ENCODE results near the gene EIF4E1B. TPM values are rescaled to one million over a fixed set of nuclear protein-coding genes. Genes with fewer than 3 reads are reported as not detected.

Gene EIF4E1B
- polyA plus RNA-seq, 2 of the 4 experiments (the other 2 are of a cell fraction), result not detected

DNA sequence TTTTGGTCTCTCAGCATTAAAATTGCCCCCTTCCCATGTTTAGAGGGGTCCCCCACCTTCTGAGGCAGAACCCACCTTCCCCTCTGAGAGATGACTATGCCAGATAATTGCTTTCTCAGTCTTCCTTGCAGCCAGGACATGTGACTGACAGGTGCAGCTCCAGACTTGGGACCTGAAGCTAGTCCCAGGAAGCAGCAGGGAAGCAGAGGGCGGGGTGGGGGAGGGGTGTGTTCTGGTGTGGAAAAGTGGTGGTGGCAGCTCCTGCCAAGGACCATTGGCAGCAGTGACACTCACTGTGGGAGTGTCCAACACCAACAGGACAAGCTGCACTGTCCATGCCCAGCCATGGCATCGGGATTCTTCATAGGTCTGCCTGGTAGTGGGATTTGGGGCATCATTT is 2.3 kb downstream of the EIF4E1B start:
- no peak overlapping the region for H3K4me3 ChIP-seq
- H3K27ac ChIP-seq, result no peak overlapping the region
- no peak for FAIRE-seq
- no peaks in the 10 kb centered on the region for H3K9me3 ChIP-seq
- ChIA-PET POLR2A (interaction anchor here (4.0 kb wide), 1 partner anchor 15 kb away, joined by 24 read pairs; the partner anchor contains the start of gene TSPAN17), CTCF (interaction anchor here (1.4 to 4.1 kb wide), 3 partner anchors 14 to 59 kb away, joined by 5 to 15 read pairs (median 12); no protein-coding TSS in a partner anchor)
- 9% methylated on average over 2 of the region's 2 CpGs for WGBS (ENCODE audit: missing lambda C conversion rate)
- H3K4me1 ChIP-seq, result peaks cover 8% of the 10 kb centered on the region; the same call in 1 of the 3 replicates
- ATAC-seq, result no peak
- no peak for DNase-seq (ENCODE audit: low read depth in 1 of 2, low spot score in 1 of 2)
- no peak overlapping the region for H3K4me2 ChIP-seq
- no peak for TF ChIP-seq NR3C1 (IDR thresholded peaks at IDR 0.05)
- no peak for TF ChIP-seq RCOR1 (IDR thresholded peaks at IDR 0.05; ENCODE audit: low read depth, low read length)
- TF ChIP-seq POLR2AphosphoS2 (conservative IDR thresholded peaks at IDR 0.05; ENCODE audit: low read length), result no peak

DNA sequence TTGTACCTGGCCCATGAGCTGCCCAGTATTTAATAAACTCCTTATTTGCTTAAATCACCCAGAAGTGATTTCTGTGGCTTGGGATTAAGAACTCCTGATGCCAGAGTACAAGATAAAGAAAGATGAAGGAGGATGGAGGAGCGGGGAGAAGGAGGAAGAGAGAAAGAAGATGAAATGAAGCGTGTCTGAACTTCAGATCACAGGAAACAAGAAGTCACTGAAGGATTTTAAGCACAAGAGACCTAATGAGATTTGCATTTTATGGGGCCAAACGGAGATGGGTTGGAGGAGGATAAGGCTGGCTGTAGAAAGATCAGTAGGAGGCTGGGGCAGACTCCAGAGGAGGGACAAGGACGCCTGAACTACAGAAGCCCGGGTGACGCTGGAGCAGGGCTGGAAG is 3.1 kb downstream of the EIF4E1B start:
- Histone ChIP-seq H3K4me2 (no peak overlapping the region), H3K27ac (no peak overlapping the region), H3K4me3 (no peak overlapping the region), H3K4me1 (peaks cover 8% of the 10 kb centered on the region; the same call in 1 of the 3 replicates), H3K9me3 (no peaks in the 10 kb centered on the region)
- no peak for FAIRE-seq
- WGBS (ENCODE audit: missing lambda C conversion rate), result 3% methylated on average over 6 of the region's 6 CpGs
- ChIA-PET CTCF (interaction anchor here (1.4 to 4.1 kb wide), 3 partner anchors 13 to 60 kb away, joined by 5 to 15 read pairs (median 12); no protein-coding TSS in a partner anchor), POLR2A (interaction anchor here (1.2 to 4.0 kb wide), 2 partner anchors 14 kb away, joined by 5 to 24 read pairs; partner anchors contain the start of gene TSPAN17)
- no peak for TF ChIP-seq RNF2 (IDR thresholded peaks at IDR 0.05; ENCODE audit: borderline replicate concordance, low read depth)
- TF ChIP-seq, protein P1, sequence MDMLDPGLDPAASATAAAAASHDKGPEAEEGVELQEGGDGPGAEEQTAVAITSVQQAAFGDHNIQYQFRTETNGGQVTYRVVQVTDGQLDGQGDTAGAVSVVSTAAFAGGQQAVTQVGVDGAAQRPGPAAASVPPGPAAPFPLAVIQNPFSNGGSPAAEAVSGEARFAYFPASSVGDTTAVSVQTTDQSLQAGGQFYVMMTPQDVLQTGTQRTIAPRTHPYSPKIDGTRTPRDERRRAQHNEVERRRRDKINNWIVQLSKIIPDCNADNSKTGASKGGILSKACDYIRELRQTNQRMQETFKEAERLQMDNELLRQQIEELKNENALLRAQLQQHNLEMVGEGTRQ (IDR thresholded peaks at IDR 0.05), result no peak
- TF ChIP-seq RFX5 (IDR thresholded peaks at IDR 0.05), result no peak
- TF ChIP-seq BHLHE40 (IDR thresholded peaks at IDR 0.05; ENCODE audit: low read depth, low read length), result no peak
- no peak for TF ChIP-seq POLR2AphosphoS2 (conservative IDR thresholded peaks at IDR 0.05; ENCODE audit: low read length)
- no peak for TF ChIP-seq ZC3H11A (IDR thresholded peaks at IDR 0.05)
- no peak for TF ChIP-seq HEYL (CRISPR knock-in tag; IDR thresholded peaks at IDR 0.05)
- no peak for ATAC-seq
- DNase-seq (ENCODE audit: low read depth in 1 of 2, low spot score in 1 of 2), result no peak

DNA sequence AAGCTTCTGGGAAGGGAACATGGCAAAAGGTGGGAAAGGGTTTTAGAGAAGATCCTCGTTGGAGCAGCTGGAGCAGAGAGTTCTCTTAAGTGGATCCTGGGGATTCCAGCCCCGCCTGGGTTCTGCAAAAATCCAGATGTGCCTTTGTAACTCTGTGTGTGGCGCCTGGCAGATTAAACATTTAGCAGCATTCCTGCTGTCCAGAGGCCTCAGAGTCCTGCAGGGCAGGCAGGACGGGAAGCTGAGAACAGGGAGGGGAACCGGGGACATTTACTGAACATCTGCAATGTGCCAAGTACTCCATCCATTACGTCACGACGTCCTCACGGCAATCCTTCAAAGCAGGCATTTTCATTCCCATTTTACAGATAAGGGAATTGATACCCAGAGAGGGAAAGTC is 6.0 kb downstream of the EIF4E1B start:
- WGBS (ENCODE audit: missing lambda C conversion rate), result 62% methylated on average over 9 of the region's 9 CpGs
- H3K4me3 ChIP-seq, result no peak overlapping the region
- H3K4me1 ChIP-seq, result no peaks in the 10 kb centered on the region
- CTCF ChIA-PET, result interaction anchor here (1.0 kb wide), 1 partner anchor 221 kb away, joined by 3 read pairs; no protein-coding TSS in a partner anchor
- FAIRE-seq (no peak), DNase-seq (ENCODE audit: low read depth in 1 of 2, low spot score in 1 of 2) (no peak), ATAC-seq (no peak; a peak in 1 of 6 replicates)
- H3K9me3 ChIP-seq, result no peaks in the 10 kb centered on the region
- H3K4me2 ChIP-seq, result no peak overlapping the region
- H3K27ac ChIP-seq, result no peak overlapping the region
- TF ChIP-seq, protein P2, sequence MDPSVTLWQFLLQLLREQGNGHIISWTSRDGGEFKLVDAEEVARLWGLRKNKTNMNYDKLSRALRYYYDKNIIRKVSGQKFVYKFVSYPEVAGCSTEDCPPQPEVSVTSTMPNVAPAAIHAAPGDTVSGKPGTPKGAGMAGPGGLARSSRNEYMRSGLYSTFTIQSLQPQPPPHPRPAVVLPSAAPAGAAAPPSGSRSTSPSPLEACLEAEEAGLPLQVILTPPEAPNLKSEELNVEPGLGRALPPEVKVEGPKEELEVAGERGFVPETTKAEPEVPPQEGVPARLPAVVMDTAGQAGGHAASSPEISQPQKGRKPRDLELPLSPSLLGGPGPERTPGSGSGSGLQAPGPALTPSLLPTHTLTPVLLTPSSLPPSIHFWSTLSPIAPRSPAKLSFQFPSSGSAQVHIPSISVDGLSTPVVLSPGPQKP (IDR thresholded peaks at IDR 0.05; ENCODE audit: low read depth, low read length), result no peak
- TF ChIP-seq TP53 (CRISPR knock-in tag; IDR thresholded peaks at IDR 0.05) (no peak), HOXB13 (CRISPR knock-in tag; IDR thresholded peaks at IDR 0.05; ENCODE audit: low read depth) (no peak), HDAC2 (IDR thresholded peaks at IDR 0.05) (no peak), POLR2AphosphoS2 (conservative IDR thresholded peaks at IDR 0.05; ENCODE audit: low read length) (no peak), MYC (IDR thresholded peaks at IDR 0.05; ENCODE audit: borderline replicate concordance, low read length) (no peak), CHD4 (IDR thresholded peaks at IDR 0.05; ENCODE audit: borderline replicate concordance) (no peak), JUN (IDR thresholded peaks at IDR 0.05) (no peak), GATA3 (IDR thresholded peaks at IDR 0.05; ENCODE audit: borderline replicate concordance) (no peak), HOXB5 (CRISPR knock-in tag; IDR thresholded peaks at IDR 0.05) (no peak), CBX2 (IDR thresholded peaks at IDR 0.05; ENCODE audit: borderline replicate concordance, low read depth) (no peak), ZC3H11A (IDR thresholded peaks at IDR 0.05) (no peak), KDM5A (IDR thresholded peaks at IDR 0.05) (no peak), RNF2 (IDR thresholded peaks at IDR 0.05; ENCODE audit: borderline replicate concordance, low read depth) (no peak), PHF8 (IDR thresholded peaks at IDR 0.05; ENCODE audit: borderline replicate concordance, low read depth) (no peak)
- TF ChIP-seq, protein P1 (IDR thresholded peaks at IDR 0.05), result no peak
- POLR2A ChIA-PET, result interaction anchor here (1.4 kb wide), 1 partner anchor 10 kb away, joined by 8 read pairs; the partner anchor contains the start of gene TSPAN17
